Body of pancreas (tissue), 4 donors: ENCODE measurements around the gene TARS1. TPM values are rescaled to one million over a fixed set of nuclear protein-coding genes. Genes with fewer than 3 reads are reported as not detected.
"Not testable (repeated sequence)": the region's sequence is repeated elsewhere in the genome, so short reads cannot be mapped to it uniquely, and the experiment has no call there.

Source experiments
- ATAC-seq: fragments of 150-250 bp; one replicate; pipeline ENCODE4 v1.9.1; 2016
- DNase-seq, 4 donors: peaks; one replicate each; pipeline ENCODE4 v3.0.0-alpha.2; 2019
- H3K27ac ChIP-seq, 4 donors: fragments of 200-600 bp; sonication (generic); 1 replicate in 3 of 4; 2 replicates in 1 of 4; pipeline versions ENCODE4 v1.5.1 to v1.6.1; 2016 to 2019; ENCODE audit warnings: mild to moderate bottlenecking in 1 of 4, mixed read lengths in 1 of 4, moderate library complexity in 1 of 4
- H3K27me3 ChIP-seq, 2 donors: fragments of 200-600 bp; sonication (generic); one replicate each; pipeline ENCODE4 v1.6.0; 2016; ENCODE audit warnings: mild to moderate bottlenecking in 1 of 2
- H3K36me3 ChIP-seq, 2 donors: fragments of 200-600 bp; sonication (generic); replicated peaks in 1 of 2; 2 replicates each; pipeline ENCODE4 v1.5.1; 2016; ENCODE audit warnings: low read depth in 2 of 2; ENCODE audit not compliant: insufficient read depth in 1 of 2
- H3K4me1 ChIP-seq: fragments of 200-600 bp; sonication (generic); one replicate; pipeline ENCODE4 v1.6.0; 2016
- H3K4me3 ChIP-seq, 2 donors: fragments of 200-600 bp; sonication (generic); 1 replicate in 1 of 2; 2 replicates in 1 of 2; pipeline ENCODE4 v1.5.1; 2016 to 2019
- H3K9me3 ChIP-seq, 3 donors: fragments of 200-600 bp; sonication (generic); 1 replicate in 2 of 3; 2 replicates in 1 of 3; pipeline ENCODE4 v1.5.1; 2016
- POLR2A ChIP-seq, 3 donors: fragments of 450-650 bp; IDR thresholded peaks; one replicate each; pipeline ENCODE4 v1.6.1; 2016; ENCODE audit warnings: antibody characterized with exemption in 3 of 3, mild to moderate bottlenecking in 2 of 3
- WGBS, 2 donors: methylation state at CpG; one replicate each; pipeline ENCODE4 v1.1.5; 2017; 5-methylcytosine and 5-hydroxymethylcytosine counted together
- intact Hi-C: fragments of 100-400 bp; cut with DNase I; formaldehyde crosslinking; loops from one replicate; pipeline ENCODE4 v1.15.1; 2023
- total RNA-seq, 2 donors: library from RNA; depleted of rRNA; stranded (reverse); fragments of >200 nt; gene quantifications; one replicate each; pipeline ENCODE4 v1.1.0, GENCODE V29; 2016
- TF ChIP-seq, protein P1 (sequence below), 7 experiments: fragments of 450-650 bp in 4 of 7; fragments of 200-600 bp in 3 of 7; sonication (generic) in 3 of 7; IDR thresholded peaks; one replicate each; pipeline ENCODE4 v1.5.1; 2016 to 2019; ENCODE audit warnings: antibody characterized with exemption in 7 of 7

The TARS1 gene
- total RNA-seq, 2 donors from 2014 or later: 38.4 to 52.1 TPM

GRCh38 chr5:33507426-33507825 is 66.7 kb downstream of the TARS1 start:
- Histone ChIP-seq H3K27ac (no peak overlapping the region), H3K9me3 (no peaks in the 10 kb centered on the region), H3K4me3 (no peak overlapping the region), H3K27me3 (no peaks in the 10 kb centered on the region), H3K4me1 (no peaks in the 10 kb centered on the region), H3K36me3 (no peaks in the 10 kb centered on the region)
- no peak for ATAC-seq
- intact Hi-C loops: no loop called here
- WGBS, 2 donors: 84 to 90% methylated on average over 4 of the region's 4 CpGs
- TF ChIP-seq, protein P1, sequence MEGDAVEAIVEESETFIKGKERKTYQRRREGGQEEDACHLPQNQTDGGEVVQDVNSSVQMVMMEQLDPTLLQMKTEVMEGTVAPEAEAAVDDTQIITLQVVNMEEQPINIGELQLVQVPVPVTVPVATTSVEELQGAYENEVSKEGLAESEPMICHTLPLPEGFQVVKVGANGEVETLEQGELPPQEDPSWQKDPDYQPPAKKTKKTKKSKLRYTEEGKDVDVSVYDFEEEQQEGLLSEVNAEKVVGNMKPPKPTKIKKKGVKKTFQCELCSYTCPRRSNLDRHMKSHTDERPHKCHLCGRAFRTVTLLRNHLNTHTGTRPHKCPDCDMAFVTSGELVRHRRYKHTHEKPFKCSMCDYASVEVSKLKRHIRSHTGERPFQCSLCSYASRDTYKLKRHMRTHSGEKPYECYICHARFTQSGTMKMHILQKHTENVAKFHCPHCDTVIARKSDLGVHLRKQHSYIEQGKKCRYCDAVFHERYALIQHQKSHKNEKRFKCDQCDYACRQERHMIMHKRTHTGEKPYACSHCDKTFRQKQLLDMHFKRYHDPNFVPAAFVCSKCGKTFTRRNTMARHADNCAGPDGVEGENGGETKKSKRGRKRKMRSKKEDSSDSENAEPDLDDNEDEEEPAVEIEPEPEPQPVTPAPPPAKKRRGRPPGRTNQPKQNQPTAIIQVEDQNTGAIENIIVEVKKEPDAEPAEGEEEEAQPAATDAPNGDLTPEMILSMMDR (IDR thresholded peaks at IDR 0.05): no peak
- TF ChIP-seq POLR2A (IDR thresholded peaks at IDR 0.05): no peak
- DNase-seq: no peak

DNA sequence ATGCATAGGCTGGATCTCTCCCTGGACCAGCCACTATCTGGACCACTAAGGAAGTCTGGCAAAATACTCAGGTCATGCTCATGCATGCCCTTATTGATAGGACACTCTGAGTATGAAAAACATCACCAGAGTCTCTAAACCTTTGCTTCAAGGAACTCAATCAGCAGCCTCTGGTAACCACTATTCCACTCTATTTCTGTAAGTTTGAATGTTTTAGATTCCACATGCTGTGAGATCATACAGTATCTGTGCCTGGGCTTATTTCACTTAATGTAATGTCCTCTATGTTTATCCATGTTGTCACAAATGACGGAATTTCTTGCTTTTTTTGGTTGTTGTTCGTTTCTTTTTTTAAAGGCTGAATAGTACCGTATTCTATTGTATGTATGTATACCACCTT is 68.3 kb downstream of the TARS1 start:
- Histone ChIP-seq H3K27me3 (no peaks in the 10 kb centered on the region), H3K4me3 (no peak overlapping the region), H3K36me3 (no peaks in the 10 kb centered on the region), H3K9me3 (no peaks in the 10 kb centered on the region), H3K4me1 (no peaks in the 10 kb centered on the region), H3K27ac (no peak overlapping the region)
- DNase-seq: no peak
- WGBS, 2 donors: 81 to 98% methylated on average over 3 of the region's 3 CpGs
- no peak for TF ChIP-seq POLR2A (IDR thresholded peaks at IDR 0.05)
- TF ChIP-seq, protein P1 (IDR thresholded peaks at IDR 0.05): no peak
- intact Hi-C loops: no loop called here
- ATAC-seq: no peak

DNA sequence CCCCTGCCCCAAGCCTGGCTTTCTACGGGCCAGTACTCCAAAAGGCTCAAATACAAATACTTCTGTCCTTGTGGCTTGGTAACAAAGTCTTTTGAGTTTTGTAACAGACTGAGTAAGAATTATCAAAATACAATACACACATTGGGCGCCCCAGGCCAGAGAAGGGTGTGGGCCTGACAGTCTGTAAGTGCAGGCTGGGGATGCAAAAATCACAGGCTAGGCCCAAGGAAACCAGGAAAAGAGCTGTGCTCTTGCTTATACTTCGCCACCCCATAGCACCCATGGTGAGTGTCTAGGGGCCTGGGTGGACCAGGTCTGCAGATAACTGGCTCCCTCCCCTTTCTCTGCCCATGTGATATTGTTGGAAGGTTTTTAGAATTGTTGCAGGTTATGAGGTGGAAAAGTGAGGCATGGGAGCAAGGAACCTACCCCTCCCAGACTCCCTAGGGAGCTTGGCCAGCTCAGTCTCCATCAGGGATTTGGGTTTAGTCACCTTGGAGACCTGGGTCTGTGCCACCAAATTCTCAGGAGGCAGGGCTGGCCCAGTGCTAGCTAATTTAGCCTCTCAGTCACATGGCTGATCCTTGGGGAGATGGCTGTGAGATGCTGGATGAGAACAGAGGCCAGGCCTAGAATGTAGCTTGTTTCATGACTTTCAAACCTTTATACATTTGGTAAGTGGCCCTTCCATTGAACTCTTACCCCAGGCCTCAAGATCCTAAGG is 72.9 kb downstream of the TARS1 start:
- H3K36me3 ChIP-seq: no peaks in the 10 kb centered on the region
- TF ChIP-seq, protein P1 (IDR thresholded peaks at IDR 0.05): no peak
- no peak for TF ChIP-seq POLR2A (IDR thresholded peaks at IDR 0.05)
- 91 to 100% methylated on average over 3 of the region's 3 CpGs for WGBS, 2 donors
- H3K27ac ChIP-seq: no peak overlapping the region
- H3K9me3 ChIP-seq: no peaks in the 10 kb centered on the region
- H3K4me1 ChIP-seq: peaks cover 8% of the 10 kb centered on the region
- intact Hi-C loops: no loop called here
- H3K4me3 ChIP-seq: no peak overlapping the region
- no peak for DNase-seq
- H3K27me3 ChIP-seq: no peaks in the 10 kb centered on the region
- ATAC-seq: no peak

GRCh38 chr5:33515366-33515765 is 74.6 kb downstream of the TARS1 start:
- H3K36me3 ChIP-seq, H3K9me3 ChIP-seq, ATAC-seq, H3K27me3 ChIP-seq, H3K4me3 ChIP-seq, DNase-seq, H3K27ac ChIP-seq, H3K4me1 ChIP-seq, intact Hi-C loops: not testable (repeated sequence)
- WGBS, 2 donors: 94 to 100% methylated on average over 3 to 31 of the region's 32 CpGs

DNA sequence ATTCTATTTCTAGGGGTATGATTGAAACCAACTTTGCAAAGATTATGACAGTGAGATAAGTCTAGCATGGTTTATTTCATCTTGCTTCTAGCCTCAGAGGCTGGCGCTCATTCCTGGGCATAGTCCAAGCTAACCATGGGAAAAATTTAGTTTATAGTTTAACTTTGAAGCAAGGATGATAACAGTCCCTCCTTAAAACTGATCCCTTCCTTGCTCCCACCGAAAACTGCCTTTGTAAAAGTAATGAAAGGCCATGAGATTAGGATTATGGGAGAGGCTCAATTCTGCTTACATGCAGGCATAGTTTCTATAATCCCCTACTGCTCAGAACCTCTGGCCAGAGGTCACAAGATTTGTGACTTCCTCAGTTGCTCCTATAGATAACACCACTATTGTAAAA is 75.7 kb downstream of the TARS1 start:
- TF ChIP-seq, protein P1 (IDR thresholded peaks at IDR 0.05): no peak
- no peak for TF ChIP-seq POLR2A (IDR thresholded peaks at IDR 0.05)
- peaks cover 8% of the 10 kb centered on the region for H3K4me1 ChIP-seq
- 13 to 16% methylated on average over 2 of the region's 2 CpGs for WGBS, 2 donors
- no peaks in the 10 kb centered on the region for H3K36me3 ChIP-seq
- H3K27ac ChIP-seq: no peak overlapping the region
- H3K9me3 ChIP-seq: no peaks in the 10 kb centered on the region
- DNase-seq: no peak
- H3K27me3 ChIP-seq: no peaks in the 10 kb centered on the region
- no peak for ATAC-seq
- H3K4me3 ChIP-seq: no peak overlapping the region
- intact Hi-C loops: no loop called here
